IPS DF 4.7 (cell line): ENCODE results near the gene NCAPH2.
"Not testable (repeated sequence)": the region's sequence is repeated elsewhere in the genome, so short reads cannot be mapped to it uniquely, and the experiment has no call there.

Experiments
- DNase-seq: peaks from one replicate; pipeline ENCODE4 v3.0.0-alpha.2; 2013; ENCODE audit warnings: low spot score; ENCODE audit errors: extremely low read depth

The NCAPH2 gene

GRCh38 chr22:50517495-50518260, 9.7 kb downstream of the NCAPH2 start:
- no peak for DNase-seq

- no peak for DNase-seq
Measured at GRCh38 chr22:50518606-50519005, 10.6 kb downstream of the NCAPH2 start.

- no peak for DNase-seq
Measured at GRCh38 chr22:50519151-50519550, 11.1 kb downstream of the NCAPH2 start.

GRCh38 chr22:50520184-50520583, 12.2 kb downstream of the NCAPH2 start:
- DNase-seq, result not testable (repeated sequence)

- DNase-seq, result no peak
Measured at GRCh38 chr22:50520826-50521453, 12.9 kb downstream of the NCAPH2 start.

GRCh38 chr22:50521710-50522109, 13.7 kb downstream of the NCAPH2 start:
- DNase-seq, result no peak

GRCh38 chr22:50522208-50522805, 14.3 kb downstream of the NCAPH2 start:
- no peak for DNase-seq

- DNase-seq, result no peak
Measured at GRCh38 chr22:50522806-50523438, 14.9 kb downstream of the NCAPH2 start.

GRCh38 chr22:50523458-50523805, 15.4 kb downstream of the NCAPH2 start:
- DNase-seq, result no peak

- DNase-seq, result no peak
Measured at GRCh38 chr22:50523806-50524675, 16.0 kb downstream of the NCAPH2 start.

- DNase-seq, result no peak
Measured at GRCh38 chr22:50524676-50525103, 16.7 kb downstream of the NCAPH2 start.

GRCh38 chr22:50525104-50525857, 17.3 kb downstream of the NCAPH2 start, which contains the start of gene SCO2:
Gene SCO2 (minus strand): TSS chr22:50525598. CDS start chr22:50524411, 1,187 bp downstream.
- no peak for DNase-seq

GRCh38 chr22:50525858-50526107, 17.8 kb downstream of the NCAPH2 start:
- DNase-seq, result no peak

- DNase-seq, result no peak
Measured at GRCh38 chr22:50526108-50526833, 18.2 kb downstream of the NCAPH2 start.

- no peak for DNase-seq
Measured at GRCh38 chr22:50526834-50527801, 19.1 kb downstream of the NCAPH2 start.

GRCh38 chr22:50527921-50528681, 20.1 kb downstream of the NCAPH2 start:
- DNase-seq, result no peak

- DNase-seq, result no peak
Measured at GRCh38 chr22:50528682-50529415, 20.8 kb downstream of the NCAPH2 start.
